HG03460 (cell line): Measurements from ENCODE around the gene CCDC171.

Experiments
- ATAC-seq: cut with Tn5 transposase; IDR thresholded peaks from one replicate; pipeline ENCODE4 v1.9.1; 2021; ENCODE audit not compliant: unreplicated experiment

Gene CCDC171

DNA sequence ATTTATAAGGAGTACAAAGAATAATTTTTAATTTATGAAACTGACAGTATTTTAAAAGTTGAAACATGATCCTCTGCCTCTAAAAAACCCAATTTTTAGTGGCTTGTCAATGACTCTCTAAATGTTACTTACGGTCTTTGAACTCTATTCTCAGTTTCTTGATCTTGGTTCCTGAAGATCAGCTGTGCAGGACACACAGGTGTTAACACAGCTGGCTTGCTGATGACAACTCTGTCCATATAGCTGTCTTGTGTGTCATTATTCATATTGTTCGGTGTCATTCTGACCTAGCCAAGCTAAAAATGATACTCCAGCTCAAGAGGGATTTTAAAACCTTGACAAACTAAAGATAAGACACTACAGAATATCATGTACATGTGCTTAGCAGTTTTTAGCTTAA lies 314.5 kb downstream of the CCDC171 start:
- ATAC-seq = no peak

DNA sequence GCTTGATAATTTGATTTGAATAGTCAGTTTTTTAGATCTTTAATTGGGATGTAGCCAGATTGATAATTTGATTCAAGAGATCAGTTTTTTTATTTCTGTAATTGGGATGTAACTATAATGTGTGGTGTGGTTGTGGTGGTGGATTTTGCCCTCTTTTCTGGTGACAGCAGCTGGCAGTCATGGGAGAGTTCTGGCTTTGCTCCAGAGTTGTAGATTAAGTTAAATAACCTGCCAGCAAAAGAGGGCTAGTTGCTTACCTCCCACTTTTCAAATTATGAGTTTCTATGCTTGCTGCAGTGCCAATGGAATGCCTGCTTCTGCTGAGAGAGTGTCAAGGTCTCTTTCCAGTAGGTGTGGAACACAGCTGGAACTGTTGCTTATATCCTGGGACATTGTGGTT lies 315.1 kb downstream of the CCDC171 start:
- ATAC-seq = no peak

DNA sequence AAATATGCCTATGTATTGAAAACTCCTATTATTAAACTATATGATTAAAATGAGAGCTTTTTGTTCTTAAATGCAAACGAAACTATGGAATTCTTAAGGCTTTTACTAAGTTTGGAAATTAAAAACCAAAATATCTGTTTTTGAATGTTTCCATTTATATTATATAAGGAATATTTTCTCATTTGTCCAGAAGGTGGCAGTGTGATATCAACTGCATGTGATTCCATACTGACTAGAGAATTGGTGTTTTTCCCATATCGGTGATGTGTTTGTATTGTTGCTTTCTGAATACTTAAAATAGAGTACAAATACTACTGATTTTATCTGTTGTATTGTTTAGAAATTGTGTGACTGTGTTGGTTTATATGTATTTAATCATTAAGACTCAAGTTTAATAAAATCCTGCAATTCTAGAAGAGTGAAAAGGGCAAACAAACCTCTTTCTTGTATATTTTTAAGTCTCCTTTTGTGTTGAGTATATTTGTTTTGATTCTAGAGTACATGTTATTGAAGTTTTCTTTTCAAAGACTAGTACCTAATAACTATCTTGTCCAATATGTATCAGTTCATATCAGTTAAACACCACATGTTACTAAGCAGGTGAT lies 320.8 kb downstream of the CCDC171 start:
- peak; percentile 54 for ATAC-seq

DNA sequence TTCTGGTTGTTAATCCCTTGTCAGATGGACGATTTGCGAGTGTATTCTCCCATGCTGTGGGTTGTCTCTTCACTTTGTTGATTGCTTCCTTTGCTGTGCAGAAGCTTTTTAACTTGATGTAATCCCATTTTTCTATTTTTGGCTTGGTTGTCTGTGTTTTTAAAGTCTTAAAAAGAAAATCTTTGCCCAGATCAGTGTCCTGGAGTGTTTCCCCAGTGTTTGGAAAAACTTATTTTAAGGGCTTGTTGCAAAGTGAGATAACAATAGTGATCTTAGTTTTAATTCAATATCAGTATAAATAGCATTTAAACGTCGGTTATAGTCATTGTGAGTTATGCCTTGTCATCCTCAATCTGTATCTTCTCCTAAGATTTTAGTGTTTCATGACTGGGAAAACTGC lies 329.5 kb downstream of the CCDC171 start:
- ATAC-seq = no peak

DNA sequence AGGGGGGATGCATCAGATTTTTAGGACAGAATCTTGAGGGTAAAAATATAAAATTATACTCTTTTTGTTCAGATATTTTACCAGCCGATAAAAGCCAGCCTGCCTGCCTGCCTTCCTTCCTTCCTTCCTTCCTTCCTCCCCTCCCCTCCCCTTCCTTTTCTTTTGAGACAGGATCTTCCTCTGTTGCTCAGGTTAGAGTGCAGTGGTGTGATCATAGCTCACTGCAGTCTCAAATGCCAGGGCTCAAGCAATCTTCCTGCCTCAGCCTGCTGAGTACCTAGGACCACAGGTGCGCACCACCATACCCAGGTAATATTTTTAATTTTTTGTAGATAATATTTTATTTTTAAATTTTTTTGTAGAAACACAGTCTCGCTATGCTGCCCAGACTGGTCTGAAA lies 330.0 kb downstream of the CCDC171 start:
- ATAC-seq = no peak

DNA sequence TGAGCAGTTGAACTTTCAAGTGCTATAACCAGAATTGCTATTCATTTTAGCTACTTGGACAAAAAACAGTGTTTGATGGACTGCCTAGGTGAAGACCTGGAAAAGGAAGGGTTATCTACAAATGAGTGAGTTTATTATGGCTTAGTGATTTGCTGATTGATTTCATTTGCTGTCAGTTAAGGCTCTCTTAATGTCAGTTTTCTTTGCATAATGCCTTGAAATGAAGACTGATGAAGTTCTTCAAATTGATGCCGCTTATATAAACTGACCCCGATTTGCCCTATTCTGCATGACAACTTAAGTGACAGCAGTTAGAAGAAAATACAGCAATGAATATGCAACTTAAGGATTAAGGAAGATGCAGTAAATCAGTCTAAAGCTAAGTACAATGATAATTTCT lies 332.6 kb downstream of the CCDC171 start:
- ATAC-seq = no peak

DNA sequence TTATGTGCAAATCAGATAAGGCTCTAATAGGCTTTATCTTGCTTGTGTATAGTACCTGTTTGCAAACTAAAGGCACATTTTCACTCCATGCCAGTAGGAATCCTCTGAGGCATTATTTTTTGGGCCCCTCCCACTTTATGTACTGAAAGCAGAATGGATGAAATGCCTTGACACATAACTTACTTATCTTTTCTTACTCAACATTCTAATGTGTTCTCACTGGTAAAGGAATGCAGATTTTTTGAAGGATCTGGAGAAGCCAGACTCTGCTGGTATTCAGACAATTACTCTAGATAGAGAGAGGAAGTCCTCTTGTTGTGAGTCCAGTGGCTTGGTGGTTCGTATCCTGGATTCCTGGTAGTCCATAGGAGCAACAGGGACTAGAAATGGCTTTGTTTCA lies 336.7 kb downstream of the CCDC171 start:
- ATAC-seq = no peak

DNA sequence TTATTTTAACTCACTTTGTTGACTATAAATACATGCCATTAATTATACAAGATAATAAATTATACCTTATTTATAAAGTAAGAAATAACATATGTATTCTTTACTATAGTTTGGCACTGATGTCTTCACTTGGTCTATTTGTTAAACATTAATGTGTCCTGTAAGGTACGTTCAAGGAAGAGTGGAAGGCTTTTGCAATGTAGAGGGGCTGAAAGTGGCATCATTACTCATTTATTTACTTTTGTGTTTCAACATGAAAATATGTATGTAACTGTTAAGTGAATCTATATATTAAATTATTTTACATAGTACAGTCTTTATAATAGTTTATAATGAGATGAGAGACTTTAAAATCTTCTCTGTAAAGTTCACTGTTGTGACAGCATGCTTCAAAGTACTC lies 348.7 kb downstream of the CCDC171 start:
- ATAC-seq = no peak

DNA sequence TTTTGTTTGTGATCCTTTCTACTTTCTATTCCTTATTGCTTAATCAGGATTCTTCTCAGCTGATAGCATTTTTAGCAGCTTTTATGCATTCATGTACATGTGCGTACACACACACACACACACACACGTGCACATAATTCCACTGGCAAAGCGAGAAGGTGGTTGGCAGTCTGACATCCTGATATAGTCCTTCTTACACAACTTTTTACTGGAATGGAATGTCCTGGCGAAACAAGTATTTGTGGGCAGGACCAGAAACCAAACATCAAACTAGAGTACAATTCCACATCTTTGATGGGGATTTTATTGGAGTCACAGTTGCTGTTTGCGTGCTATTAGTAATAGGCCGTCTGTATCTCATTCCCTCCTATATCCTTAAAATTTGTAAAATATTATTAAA lies 356.5 kb downstream of the CCDC171 start:
- ATAC-seq = no peak

DNA sequence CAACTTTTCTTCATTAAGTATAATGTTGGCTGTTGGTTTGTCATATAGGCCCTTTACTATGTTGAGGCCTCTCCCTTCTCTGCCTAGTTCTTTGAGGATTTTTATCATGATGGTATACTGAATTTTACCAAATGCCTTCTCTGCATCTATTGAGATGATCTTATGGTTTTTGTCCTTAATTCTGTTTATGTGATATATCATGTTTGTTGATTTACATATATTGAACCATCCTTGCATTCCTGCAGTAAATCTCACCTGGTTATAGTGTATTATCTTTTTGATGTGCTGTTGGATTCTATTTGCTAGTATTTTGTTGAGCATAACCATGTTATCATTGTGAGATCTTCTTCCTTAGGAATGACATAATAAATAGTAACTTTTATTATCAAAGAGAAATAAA lies 362.9 kb downstream of the CCDC171 start:
- no peak for ATAC-seq

DNA sequence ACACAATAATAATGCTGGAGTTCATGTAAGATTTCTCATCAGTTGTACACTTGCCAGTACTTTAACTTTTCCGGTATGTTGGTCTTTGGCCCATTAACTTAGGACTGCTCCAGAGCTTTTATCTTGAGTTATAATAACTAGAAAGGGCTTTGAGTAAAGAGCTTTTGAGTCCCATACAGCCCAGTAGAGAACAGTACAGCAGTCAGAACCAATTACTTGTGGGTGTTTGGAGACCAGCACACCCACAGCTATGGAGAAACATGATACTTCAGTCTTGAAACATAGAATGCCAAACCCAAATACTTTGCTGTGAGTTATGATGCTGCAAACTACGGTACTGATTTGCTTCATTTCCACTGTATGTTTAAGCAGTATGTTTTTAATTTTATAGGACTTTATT lies 374.3 kb downstream of the CCDC171 start:
- ATAC-seq = no peak

DNA sequence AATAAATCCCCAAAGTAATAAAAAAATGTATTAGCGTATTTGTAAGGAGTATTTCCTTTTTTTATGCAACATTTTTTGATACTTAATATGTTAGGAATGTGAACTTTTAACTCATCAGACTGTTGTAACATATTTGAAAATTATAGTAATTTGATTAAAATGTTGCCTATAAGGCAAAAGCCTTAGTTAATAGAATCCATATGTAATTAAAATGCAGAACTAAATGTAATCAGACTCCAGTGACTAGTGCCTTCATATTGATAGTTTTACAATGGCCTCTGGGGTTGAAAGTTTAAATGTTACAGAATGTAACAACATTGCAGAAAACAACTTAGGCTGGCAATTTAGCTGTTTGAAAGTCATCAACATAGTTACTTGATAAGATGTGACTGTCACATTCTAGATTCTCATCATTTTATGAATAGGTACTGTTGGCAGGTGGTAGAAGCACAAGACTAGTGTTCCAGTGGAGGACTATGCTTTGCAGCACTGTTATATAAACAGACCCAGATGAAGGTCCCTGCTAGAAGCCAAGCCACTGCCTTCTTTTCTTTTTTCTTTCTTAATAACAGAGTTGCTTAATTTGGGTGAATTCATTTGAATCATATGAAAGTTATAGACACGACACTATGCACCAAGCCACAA lies 382.9 kb downstream of the CCDC171 start:
- no peak for ATAC-seq

DNA sequence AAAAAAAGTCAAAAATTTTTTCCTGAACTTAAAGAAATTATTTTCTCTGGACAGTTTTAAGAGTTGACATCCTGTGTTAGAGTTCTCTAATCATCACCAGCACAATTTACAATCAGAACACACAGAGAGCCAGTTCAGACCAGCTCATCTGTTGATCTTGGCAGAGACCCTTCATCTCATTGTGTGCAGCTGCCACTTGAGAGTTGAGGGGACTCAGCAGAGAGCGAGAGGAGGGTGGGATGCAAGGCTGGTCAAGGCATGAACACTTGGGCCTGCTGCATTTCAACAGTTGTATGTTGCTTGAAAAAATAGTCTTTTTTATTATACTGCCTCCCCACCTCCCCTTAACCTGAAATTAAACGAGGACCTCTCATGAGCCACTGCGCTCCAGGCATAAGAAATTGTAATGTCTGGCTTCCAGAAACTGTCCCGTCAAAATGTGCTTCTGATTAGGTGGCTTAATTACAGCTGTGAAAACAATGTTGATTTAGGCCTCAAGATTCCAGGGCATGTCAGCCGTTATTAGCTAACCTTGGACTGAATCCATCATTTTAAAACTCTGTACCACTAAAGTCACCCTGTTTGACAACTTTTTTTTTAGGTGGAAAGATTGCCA lies 383.6 kb downstream of the CCDC171 start:
- no peak for ATAC-seq

DNA sequence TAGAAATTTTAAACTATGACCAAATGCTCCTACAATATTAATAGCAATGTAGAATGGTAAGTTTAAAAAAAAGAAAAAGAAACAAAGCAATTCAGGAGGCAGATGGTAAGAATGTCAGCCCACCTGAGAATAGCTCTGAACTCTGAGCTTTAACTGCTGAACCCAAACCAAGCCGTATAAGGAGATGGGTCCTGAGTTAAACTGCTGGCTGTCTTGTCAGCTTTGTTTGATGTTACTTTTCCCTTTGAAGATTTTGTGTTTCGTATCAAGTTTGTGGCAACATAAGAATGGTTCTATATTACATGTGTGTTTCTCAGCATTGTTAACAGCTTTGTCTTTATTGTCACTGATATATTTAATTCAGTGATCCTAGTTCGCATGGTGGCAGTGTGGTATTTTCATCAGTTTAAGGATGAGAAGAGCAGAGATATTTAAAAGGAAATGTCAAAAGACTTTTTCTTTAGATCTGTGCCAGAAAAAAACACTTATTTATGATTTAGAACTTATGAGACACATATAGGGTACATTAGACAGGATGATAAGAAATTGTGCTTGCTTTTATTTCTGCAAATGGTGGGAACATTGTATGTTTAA lies 390.1 kb downstream of the CCDC171 start:
- no peak for ATAC-seq

DNA sequence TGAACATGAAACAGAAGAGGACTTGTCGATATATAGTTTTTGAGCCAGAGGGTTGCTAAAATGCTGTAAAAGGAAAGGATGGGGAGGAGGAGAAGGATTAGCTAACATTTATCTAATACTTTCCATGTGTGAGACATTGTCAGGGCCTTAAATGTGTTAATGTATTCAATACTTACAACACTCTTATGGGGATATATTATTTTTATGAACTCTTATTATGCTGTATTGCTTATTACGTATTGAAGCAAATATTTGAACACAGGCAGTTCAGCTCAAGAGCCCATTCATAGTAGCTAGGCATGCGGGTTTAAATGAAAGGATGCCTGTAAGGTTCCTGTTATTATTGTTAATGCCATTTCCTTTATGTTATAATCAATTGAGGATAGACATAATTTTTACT lies 391.5 kb downstream of the CCDC171 start:
- no peak for ATAC-seq

DNA sequence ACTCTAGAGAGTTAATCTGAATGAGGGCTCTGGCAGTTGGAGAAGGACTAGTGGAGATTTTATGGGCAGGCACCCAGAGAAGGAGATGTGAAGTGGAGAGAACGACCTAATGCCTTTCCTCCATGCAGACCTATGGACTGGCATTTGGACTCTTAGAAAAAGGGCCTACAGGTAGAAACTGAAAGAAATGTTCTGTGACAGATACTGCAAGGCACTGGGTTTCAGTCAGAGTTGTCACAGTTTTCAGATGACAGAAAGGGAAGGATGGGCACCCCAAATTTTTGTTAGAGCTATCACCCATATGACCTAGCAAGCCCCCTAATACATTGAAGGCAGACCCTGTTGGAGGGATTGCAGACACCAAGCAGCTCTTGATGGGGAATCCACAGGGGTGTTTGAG lies 406.8 kb downstream of the CCDC171 start:
- ATAC-seq = no peak

DNA sequence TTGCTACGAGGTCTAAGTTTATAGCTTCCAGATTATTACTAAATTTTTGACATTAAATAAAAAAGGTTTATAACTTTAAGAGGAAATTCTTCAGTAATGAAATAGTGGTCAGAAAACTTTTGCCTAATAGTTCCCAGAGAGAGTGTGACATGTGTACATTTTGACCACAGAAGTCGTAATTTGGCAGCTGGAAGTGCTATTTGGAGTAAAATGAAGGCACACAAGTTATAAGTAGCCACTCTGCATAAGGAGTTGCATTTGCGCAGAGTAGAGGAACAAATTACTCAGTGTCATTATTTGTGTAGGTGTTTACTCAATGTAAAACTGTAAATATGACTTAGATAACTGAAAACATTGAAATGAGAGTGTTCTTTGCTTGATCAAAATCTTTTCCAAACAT lies 408.4 kb downstream of the CCDC171 start:
- ATAC-seq = no peak

DNA sequence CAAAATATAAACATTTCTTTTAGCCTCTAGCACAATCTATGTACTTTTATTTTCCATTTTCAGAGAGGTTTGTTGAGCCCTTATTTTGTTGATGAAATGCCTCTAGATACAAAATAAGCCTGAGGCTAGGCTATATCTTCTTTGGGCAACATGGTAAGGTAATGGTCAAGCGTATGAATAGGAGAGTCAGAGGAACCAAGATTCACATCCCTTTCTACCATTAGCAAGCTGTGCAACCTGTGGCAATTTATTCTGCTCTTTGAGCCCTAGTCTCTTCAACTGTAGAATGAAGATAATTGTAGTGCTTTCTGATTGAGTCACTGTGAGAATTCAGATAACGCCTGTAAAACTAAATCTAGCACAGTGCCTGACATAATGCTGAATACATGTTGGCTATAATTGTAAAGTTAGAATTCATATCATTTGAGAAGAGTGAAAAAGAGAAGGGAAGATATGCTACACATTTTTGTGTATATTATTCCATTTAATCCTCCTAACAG lies 412.5 kb downstream of the CCDC171 start:
- no peak for ATAC-seq

DNA sequence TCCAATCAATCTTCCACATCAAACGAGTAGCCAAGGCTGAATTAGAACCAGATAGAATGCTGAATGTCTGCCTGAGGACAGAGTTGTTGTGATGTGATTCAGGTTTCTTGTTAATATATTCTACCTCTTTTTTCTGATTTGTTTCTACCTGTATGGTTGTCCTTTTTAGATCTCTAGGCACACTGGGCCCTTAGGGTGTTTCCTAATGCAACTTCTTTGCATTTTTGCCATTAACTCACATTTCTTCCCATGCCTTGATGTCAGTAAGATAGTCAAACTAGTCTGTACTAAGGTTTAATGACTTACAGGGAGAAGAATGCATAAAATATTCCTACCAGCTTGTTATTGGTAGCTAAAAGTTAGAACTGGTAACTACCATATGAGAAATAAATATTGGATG lies 413.6 kb downstream of the CCDC171 start:
- no peak for ATAC-seq

DNA sequence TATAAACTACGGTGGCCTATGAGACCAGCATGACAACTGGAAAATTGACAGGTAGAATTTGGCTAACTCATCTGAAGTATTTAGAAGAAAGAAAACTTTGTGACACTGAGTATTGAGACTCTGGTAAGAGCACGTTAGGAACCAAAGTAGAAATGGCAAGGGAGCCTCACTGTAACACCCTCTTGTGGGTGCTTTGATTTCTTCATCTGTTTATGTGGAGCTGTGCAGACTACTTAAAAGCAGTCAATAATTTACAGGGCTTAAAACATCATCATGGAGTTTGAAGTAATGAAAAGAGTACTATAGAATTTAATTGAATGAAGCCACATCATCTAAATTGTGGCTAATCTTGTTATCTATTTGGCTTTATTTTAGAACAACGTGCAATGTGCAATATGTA lies 414.2 kb downstream of the CCDC171 start:
- ATAC-seq = no peak

DNA sequence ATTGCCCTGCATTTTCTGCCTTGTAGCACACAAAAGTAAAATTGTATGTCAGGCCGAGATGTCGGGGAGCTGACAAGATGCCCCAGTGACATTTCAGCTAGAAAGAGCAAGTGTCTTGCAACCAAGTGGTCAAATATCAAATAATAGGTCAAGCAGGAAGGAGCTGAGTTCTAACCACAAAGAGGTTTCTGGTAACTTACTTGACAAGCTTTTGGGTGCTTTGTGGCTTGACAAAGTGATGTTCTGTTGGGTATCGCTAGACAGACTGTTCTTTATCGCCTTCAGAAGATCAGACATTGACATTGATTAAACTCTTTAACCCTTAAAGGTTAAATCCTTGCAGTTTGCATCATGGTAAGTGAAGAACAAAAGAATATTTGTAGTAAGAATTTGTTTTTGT lies 419.9 kb downstream of the CCDC171 start:
- ATAC-seq = no peak

DNA sequence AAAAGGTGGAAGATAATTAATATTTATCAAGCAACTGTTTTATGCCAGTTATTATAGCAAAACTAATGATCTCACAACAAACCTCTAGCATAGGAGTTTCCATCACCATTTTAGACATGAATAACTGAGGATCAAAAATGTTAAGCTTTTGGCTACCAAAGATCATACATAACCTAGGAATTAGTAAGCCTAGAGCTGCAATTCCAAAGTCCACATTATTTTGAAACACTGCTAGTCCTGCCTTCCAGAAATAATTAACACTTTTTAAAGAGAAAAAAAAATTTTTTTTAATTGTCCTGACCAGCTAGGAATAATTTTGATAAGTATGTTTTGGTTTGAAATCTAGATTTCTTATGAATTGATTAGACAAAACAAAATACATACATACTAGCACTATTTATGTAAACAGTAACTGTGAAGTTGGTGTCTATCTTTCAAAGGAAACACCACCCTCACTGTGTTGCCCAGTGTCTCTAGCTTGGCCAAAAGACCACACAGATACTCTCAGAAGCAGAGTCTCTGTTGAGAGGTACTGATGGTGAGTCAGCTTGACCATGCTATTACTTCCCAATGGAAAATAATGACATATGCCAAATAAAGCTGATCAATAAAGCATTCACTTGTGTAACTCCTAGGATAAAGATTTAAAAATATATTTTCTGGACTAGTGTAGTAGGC lies 422.4 kb downstream of the CCDC171 start:
- ATAC-seq = no peak
